Lung (tissue), 12 donors: Measurements from ENCODE around the gene GPR107. TPM values are rescaled to one million over a fixed set of nuclear protein-coding genes. Genes with fewer than 3 reads are reported as not detected.
"Not testable (repeated sequence)": the region's sequence is repeated elsewhere in the genome, so short reads cannot be mapped to it uniquely, and the experiment has no call there.

Experiments used
- ATAC-seq: fragments of 200-7000 bp; cut with Tn5 transposase; one replicate; pipeline ENCODE4 v1.9.1; 2020; ENCODE audit warnings: moderate number of reproducible peaks; ENCODE audit not compliant: insufficient read depth, low FRiP score
- DNase-seq, 3 donors: peaks; one replicate each; pipeline ENCODE4 v3.0.0-alpha.2; 2013 to 2017
- H3K27ac ChIP-seq, 2 donors: one replicate each; pipeline ENCODE4 v1.5.1; 2013; ENCODE audit warnings: mild to moderate bottlenecking in 2 of 2, moderate library complexity in 2 of 2, control low read depth in 1 of 2, inconsistent platforms in 1 of 2, low read depth in 1 of 2, low read length in 1 of 2
- H3K27me3 ChIP-seq, 3 donors: one replicate each; pipeline ENCODE4 v1.5.1; 2013; ENCODE audit warnings: low read length in 2 of 3; ENCODE audit not compliant: control insufficient read depth in 3 of 3, insufficient read depth in 3 of 3
- H3K36me3 ChIP-seq, 4 donors: one replicate each; pipeline ENCODE4 v1.5.1; 2013; ENCODE audit warnings: low read length in 4 of 4, mild to moderate bottlenecking in 1 of 4, moderate library complexity in 1 of 4; ENCODE audit not compliant: control insufficient read depth in 4 of 4, insufficient read depth in 4 of 4
- H3K4me1 ChIP-seq, 5 donors: one replicate each; pipeline ENCODE4 v1.5.1; 2013; ENCODE audit warnings: low read length in 5 of 5, mild to moderate bottlenecking in 2 of 5, moderate library complexity in 1 of 5; ENCODE audit not compliant: control insufficient read depth in 5 of 5, insufficient read depth in 5 of 5
- H3K4me3 ChIP-seq: one replicate; pipeline ENCODE4 v1.5.1; 2013; ENCODE audit warnings: mild to moderate bottlenecking, control low read depth, moderate library complexity
- H3K9ac ChIP-seq, 2 donors: one replicate each; pipeline ENCODE4 v1.5.1; 2013; ENCODE audit warnings: low read length in 2 of 2, control low read depth in 1 of 2; ENCODE audit not compliant: insufficient read depth in 1 of 2
- H3K9me3 ChIP-seq, 4 donors: one replicate each; pipeline ENCODE4 v1.5.1; 2013; ENCODE audit warnings: low read length in 3 of 4, mild to moderate bottlenecking in 1 of 4, moderate library complexity in 1 of 4; ENCODE audit not compliant: control insufficient read depth in 4 of 4, insufficient read depth in 3 of 4
- CTCF ChIP-seq: IDR thresholded peaks from 2 replicates; pipeline ENCODE4 v1.5.1; 2012; ENCODE audit warnings: mild to moderate bottlenecking; ENCODE audit errors: control extremely low read depth, extremely low read depth
- WGBS, 2 donors: extraction: QIAGEN DNeasy Blood & Tissue Kit; methylation state at CpG; one replicate each; pipeline ENCODE4 v1.1.7; 2013; 5-methylcytosine and 5-hydroxymethylcytosine counted together
- polyA plus RNA-seq, 2 donors: library from polyadenylated mRNA; stranded (reverse); fragments of 200-250 nt; gene quantifications; one replicate each; pipeline ENCODE4 v1.2.1, GENCODE V29; 2013
- total RNA-seq, 2 donors: library from RNA; depleted of rRNA in 1 of 2; stranded (reverse); fragments of >200 nt in 1 of 2; gene quantifications; one replicate each; pipeline ENCODE4 v1.2.1, GENCODE V29; 2014 to 2021
- donor health status: control.
- donor health status: control.
- donor health status: Bipolar disorder and iron deficiency.
- donor health status: healthy.
- donor health status: DM: yes; HTN: yes; CAD: no.

The GPR107 gene
- total and polyA plus RNA-seq, 4 donors: 11.0 to 180 (median 33.2) TPM

DNA sequence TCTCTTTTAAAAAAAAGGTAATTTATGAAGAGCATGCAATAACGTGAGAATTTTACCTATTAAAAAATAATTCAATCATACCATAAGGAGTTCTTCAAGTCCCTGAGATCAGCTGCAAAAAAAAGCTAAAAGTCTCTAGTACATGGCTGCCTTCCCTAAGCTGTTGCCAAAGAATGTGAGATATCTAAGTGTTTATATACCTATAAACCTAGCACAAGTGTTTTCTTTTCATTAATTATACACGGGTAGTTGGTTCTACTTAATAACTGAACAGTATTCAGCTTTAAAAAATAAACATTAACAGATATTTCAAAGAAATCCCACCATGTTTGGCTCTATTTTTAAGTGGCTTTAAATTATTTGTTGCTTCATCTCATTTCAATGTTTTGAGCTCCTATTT, 36.6 kb upstream of the GPR107 start:
- H3K4me3 ChIP-seq: no peak overlapping the region
- DNase-seq (no peak), ATAC-seq (no peak)
- TF ChIP-seq CTCF: no peak
- peaks cover 0 to 4% (median 0%) of the 10 kb centered on the region in 4 donors for H3K9me3 ChIP-seq
- WGBS, 2 donors: 45 to 82% methylated on average over 2 of the region's 2 CpGs
- H3K27ac ChIP-seq: no peak overlapping the region
- H3K36me3 ChIP-seq: no peaks in the 10 kb centered on the region
- H3K27me3 ChIP-seq: no peaks in the 10 kb centered on the region
- H3K9ac ChIP-seq: no peak overlapping the region
- peaks cover 0 to 2% (median 0%) of the 10 kb centered on the region in 5 donors for H3K4me1 ChIP-seq

DNA sequence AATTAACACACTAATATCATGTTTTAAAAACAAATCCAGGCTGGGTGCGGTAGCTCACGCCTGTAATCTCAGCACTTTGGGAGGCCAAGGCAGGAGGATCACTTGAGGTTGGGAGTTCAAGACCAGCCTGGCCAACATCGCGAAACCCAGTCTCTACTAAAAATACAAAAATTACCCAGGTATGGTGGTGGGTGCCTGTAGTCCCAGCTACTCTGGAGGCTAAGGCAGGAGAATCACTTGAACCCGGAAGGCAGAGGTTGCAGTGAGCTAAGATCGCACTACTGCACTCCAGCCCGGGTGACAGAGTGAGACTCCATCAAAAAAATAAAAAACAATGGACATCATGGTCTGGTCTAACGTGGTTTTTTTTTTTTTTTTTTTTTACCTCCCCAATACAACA, 36.2 kb upstream of the GPR107 start:
- not testable (repeated sequence) for H3K36me3 ChIP-seq, ATAC-seq, H3K27ac ChIP-seq

DNA sequence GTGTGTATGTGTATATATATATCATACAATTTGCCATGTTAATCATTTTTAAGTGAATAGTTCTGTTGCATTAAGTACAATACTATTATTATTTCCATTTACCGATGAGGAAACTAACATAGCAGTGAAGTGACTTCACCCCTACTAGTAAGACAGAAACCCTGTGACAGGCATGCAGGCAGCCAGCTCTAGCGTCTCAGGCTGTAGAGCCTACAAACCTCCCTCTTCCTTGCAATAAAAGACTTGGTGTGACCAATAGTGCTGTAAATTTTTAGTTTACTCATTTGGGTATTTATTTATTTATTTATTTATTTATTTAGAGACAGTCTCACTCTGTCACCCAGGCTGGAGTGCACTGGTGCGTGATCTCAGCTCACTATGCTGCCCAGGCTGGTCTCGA, 35.4 kb upstream of the GPR107 start:
- ATAC-seq (no peak), DNase-seq (no peak)
- Histone ChIP-seq H3K9me3 (peaks cover 0 to 4% (median 0%) of the 10 kb centered on the region in 4 donors), H3K36me3 (no peaks in the 10 kb centered on the region), H3K27ac (no peak overlapping the region), H3K9ac (no peak overlapping the region), H3K27me3 (no peaks in the 10 kb centered on the region), H3K4me3 (no peak overlapping the region), H3K4me1 (peaks cover 0 to 2% (median 0%) of the 10 kb centered on the region in 5 donors)
- TF ChIP-seq CTCF: no peak
- WGBS, 2 donors: 87 to 93% methylated on average over 4 of the region's 4 CpGs

More for the DNA sequence above, 36.2 kb upstream of the GPR107 start:
- not testable (repeated sequence) for H3K9ac ChIP-seq, H3K4me3 ChIP-seq, DNase-seq, H3K9me3 ChIP-seq, H3K27me3 ChIP-seq, H3K4me1 ChIP-seq
- 94% methylated on average over 8 of the region's 8 CpGs for WGBS, 2 donors

DNA sequence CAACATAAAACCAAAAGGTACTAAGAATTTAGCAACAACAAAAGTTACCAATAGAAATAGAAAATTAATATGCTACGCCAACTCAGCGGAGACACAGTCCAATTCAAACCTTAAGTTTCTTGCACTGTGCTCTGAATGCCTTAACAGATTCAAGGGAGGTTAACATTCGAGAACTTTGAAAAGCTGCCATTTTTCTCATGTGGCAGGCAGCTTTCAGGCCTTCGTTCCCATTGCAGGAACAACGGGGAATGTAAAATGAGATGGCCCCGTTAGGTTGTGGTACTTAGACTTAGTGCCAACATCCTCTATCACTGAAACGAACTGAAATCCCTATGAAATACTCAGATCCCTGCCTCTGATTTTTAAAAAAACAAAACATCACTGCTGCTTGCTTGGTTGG, 33.1 kb upstream of the GPR107 start:
- ATAC-seq (no peak), DNase-seq (no peak)
- Histone ChIP-seq H3K36me3 (no peaks in the 10 kb centered on the region), H3K4me1 (peaks cover 0 to 4% (median 2%) of the 10 kb centered on the region in 5 donors), H3K9me3 (peaks cover 0 to 4% (median 0%) of the 10 kb centered on the region in 4 donors), H3K27me3 (no peaks in the 10 kb centered on the region), H3K4me3 (no peak overlapping the region), H3K9ac (no peak overlapping the region), H3K27ac (no peak overlapping the region)
- no peak for TF ChIP-seq CTCF
- WGBS, 2 donors: 64 to 69% methylated on average over 7 of the region's 7 CpGs
